Cerebellar nuclear complex (tissue), 1 donor: ENCODE results near the gene KRTAP10-6.
"Not testable (repeated sequence)": the region's sequence is repeated elsewhere in the genome, so short reads cannot be mapped to it uniquely, and the experiment has no call there.

Source experiments
- DNase-seq, 2 experiments: peaks; one replicate each; lab custom pipeline; 2025; lab: John Stamatoyannopoulos, UW

Gene KRTAP10-6

GRCh38 chr21:44578371-44579055, 13.8 kb downstream of the KRTAP10-6 start:
- DNase-seq = no peak

- no peak for DNase-seq
These were observed 16.3 kb downstream of the KRTAP10-6 start for GRCh38 chr21:44576025-44576420.

GRCh38 chr21:44575307-44576024, 16.8 kb downstream of the KRTAP10-6 start:
- no peak for DNase-seq

- no peak for DNase-seq
These were observed 17.6 kb downstream of the KRTAP10-6 start for GRCh38 chr21:44574457-44575306.

- not testable (repeated sequence) for DNase-seq
These were observed 18.5 kb downstream of the KRTAP10-6 start, which contains the start of gene KRTAP10-4 for GRCh38 chr21:44573630-44574456. Gene KRTAP10-4, plus strand, starts transcription at chr21:44573729. Its CDS starts 30 bp downstream, at chr21:44573759.

GRCh38 chr21:44572959-44573583, 19.2 kb downstream of the KRTAP10-6 start:
- no peak for DNase-seq

- DNase-seq = no peak
These were observed 20.2 kb downstream of the KRTAP10-6 start for GRCh38 chr21:44571844-44572782.

- DNase-seq = no peak
These were observed 21.0 kb downstream of the KRTAP10-6 start for GRCh38 chr21:44571296-44571695.

GRCh38 chr21:44569861-44570517, 22.3 kb downstream of the KRTAP10-6 start:
- no peak for DNase-seq

GRCh38 chr21:44568667-44569556, 23.4 kb downstream of the KRTAP10-6 start:
- no peak for DNase-seq

- no peak for DNase-seq
These were observed 24.0 kb downstream of the KRTAP10-6 start for GRCh38 chr21:44568261-44568660.

- no peak for DNase-seq
These were observed 24.7 kb downstream of the KRTAP10-6 start for GRCh38 chr21:44567481-44568171.

- no peak for DNase-seq
These were observed 25.9 kb downstream of the KRTAP10-6 start for GRCh38 chr21:44566403-44566802.

- DNase-seq = no peak
These were observed 27.3 kb downstream of the KRTAP10-6 start for GRCh38 chr21:44564886-44565598.

- DNase-seq = no peak
These were observed 28.2 kb downstream of the KRTAP10-6 start for GRCh38 chr21:44564099-44564498.

- no peak for DNase-seq
These were observed 33.6 kb downstream of the KRTAP10-6 start, which contains the start of gene KRTAP10-3 for GRCh38 chr21:44558695-44559094. Gene KRTAP10-3, minus strand, starts transcription at chr21:44558795. Its CDS starts 80 bp downstream, at chr21:44558715.

- DNase-seq = not testable (repeated sequence)
These were observed 34.0 kb downstream of the KRTAP10-6 start for GRCh38 chr21:44558329-44558675.
